Erythroblast (primary cell): ENCODE results near the gene MSI2.

ENCODE experiments used
- DNase-seq, 2 experiments: peaks; one replicate each; lab custom pipeline; 2025; lab: John Stamatoyannopoulos, UW
- GATA1 ChIP-seq: IDR thresholded peaks from 2 replicates; pipeline ENCODE4 v1.6.1; 2011; ENCODE audit warnings: low read depth, mild to moderate bottlenecking, control low read depth, low read length, moderate library complexity
- POLR2A ChIP-seq: IDR thresholded peaks from 2 replicates; pipeline ENCODE4 v1.6.1; 2011; ENCODE audit warnings: mild to moderate bottlenecking, low read length

MSI2 gene

GRCh38 chr17:57366177-57366557, 109.8 kb downstream of the MSI2 start:
- no peak for DNase-seq
- TF ChIP-seq GATA1: no peak
- no peak for TF ChIP-seq POLR2A

GRCh38 chr17:57366558-57367351, 110.4 kb downstream of the MSI2 start:
- peak; percentile 83 for DNase-seq
- TF ChIP-seq GATA1 (no peak), POLR2A (no peak)

DNA sequence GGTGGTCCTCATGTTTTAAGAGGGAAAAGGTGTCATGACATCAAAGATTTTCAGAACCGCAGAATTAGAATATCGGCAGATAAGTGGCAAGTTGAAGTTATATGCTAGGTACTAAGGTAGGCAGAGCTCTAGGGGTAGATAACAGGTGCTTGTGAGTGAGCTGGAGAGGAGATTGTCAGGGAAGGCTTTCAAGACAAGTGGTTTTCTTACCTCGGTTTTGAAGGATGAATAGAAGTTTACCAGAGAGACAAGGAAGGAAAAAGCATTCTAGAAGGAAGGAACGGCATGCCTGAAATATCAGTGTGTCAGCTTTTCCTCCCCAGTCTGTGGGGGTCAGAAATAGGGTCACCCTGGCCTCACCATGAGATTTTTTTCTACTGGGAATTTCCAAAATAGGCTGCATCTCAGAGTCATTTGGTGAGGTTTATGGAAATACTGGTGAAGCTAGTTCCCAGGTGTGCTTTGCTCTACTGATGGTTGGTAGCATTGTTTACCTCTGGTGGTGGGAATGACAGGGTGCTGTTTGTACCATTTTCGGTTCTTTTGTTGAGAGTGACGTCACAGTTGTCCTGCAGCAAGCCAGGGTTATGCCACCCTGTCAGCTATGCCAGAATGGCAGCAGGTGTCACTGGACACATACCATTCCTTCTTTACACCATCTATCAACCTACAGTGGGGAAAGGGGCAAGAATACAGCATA, 112.5 kb downstream of the MSI2 start:
- DNase-seq: no peak
- no peak for TF ChIP-seq GATA1
- TF ChIP-seq POLR2A: no peak

- DNase-seq: no peak
- TF ChIP-seq GATA1: no peak
- TF ChIP-seq POLR2A: no peak
Observed at GRCh38 chr17:57369509-57369945, 113.2 kb downstream of the MSI2 start.

DNA sequence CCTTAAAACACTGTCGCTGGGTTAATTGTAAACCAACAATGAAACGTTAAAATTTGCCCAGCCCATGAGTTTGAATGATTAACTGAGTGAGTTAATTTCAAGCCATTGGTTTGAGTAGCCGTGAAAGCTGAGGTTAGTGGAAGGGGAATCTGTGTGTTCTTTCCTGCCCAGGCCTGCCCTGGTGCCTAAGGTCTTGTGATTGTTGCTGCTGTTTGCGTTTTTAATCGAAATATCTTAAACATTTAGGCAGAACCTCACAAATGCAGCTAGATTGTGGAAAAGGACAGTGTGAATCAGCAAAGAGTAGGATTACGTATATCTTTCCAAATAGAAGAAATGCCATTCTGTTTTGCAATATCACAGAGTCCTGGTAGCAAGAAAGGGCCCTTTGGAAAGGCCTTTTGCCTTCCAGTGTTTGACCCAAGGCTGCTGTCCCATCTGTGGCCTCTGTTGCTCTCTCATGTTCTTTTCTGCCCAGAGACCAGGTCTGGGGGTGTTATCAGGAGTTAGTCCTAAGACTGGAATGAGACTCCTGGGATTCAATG, 113.8 kb downstream of the MSI2 start:
- DNase-seq: no peak
- no peak for TF ChIP-seq POLR2A
- TF ChIP-seq GATA1: no peak

- no peak for TF ChIP-seq POLR2A
- TF ChIP-seq GATA1: no peak
- DNase-seq: no peak
Observed at GRCh38 chr17:57370619-57371018, 114.3 kb downstream of the MSI2 start.

DNA sequence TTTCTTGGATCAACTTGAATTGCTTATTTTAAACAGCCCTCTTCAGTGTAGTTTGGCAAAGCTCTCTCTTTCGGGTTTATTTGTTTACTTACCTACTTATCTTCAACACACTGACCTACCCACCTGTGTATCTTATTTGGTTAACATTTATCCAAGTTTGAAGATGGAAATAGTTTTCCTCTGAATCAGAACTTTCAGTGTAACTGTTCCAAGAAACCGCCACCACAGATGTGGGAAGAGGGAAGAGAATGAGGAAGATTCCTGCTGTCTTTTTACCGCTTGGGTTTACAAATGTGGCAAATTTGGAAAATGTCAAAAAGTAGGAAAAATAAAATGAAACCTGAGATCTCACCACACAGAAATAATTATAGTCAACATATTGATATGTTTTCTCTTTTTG, 115.8 kb downstream of the MSI2 start:
- TF ChIP-seq POLR2A: no peak
- no peak for TF ChIP-seq GATA1
- no peak for DNase-seq

GRCh38 chr17:57373048-57373447, 116.7 kb downstream of the MSI2 start:
- TF ChIP-seq POLR2A: no peak
- TF ChIP-seq GATA1: no peak

GRCh38 chr17:57373756-57374155, 117.4 kb downstream of the MSI2 start:
- DNase-seq: no peak
- TF ChIP-seq GATA1 (no peak), POLR2A (no peak)

More at GRCh38 chr17:57373048-57373447, 116.7 kb downstream of the MSI2 start:
- DNase-seq: no peak

- no peak for DNase-seq
- TF ChIP-seq GATA1 (no peak), POLR2A (no peak)
Observed at GRCh38 chr17:57375040-57375769, 118.9 kb downstream of the MSI2 start.

- no peak for DNase-seq
- TF ChIP-seq GATA1: no peak
Observed at GRCh38 chr17:57375770-57376225, 119.5 kb downstream of the MSI2 start.

DNA sequence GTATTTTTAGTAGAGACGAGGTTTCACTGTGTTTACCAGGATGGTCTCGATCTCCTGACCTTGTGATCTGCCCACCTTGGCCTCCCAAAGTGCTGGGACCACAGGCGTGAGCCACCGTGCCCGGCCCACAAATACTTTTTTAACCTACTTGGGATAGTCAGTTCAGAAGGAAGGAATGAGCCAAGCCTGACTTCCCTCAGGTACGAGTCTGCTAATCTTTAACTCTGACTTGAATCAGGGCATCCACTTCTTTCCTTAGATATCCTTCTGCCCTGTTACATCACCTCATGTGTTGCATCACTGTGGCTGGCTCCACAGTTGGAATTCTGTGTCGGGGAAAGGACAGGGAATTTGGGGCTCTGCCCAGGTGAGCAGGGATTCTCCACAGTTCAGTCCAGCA, 120.8 kb downstream of the MSI2 start:
- TF ChIP-seq POLR2A (no peak), GATA1 (no peak)

GRCh38 chr17:57379237-57379894, 123.0 kb downstream of the MSI2 start:
- DNase-seq: peak; percentile 62 to 86
- TF ChIP-seq GATA1 (no peak), POLR2A (no peak)

More for the DNA sequence above, 120.8 kb downstream of the MSI2 start:
- no peak for DNase-seq
